GM23248 (cell line): ENCODE results near the gene SOCS4. TPM values are rescaled to one million over a fixed set of nuclear protein-coding genes. Genes with fewer than 3 reads are reported as not detected.
A peak's percentile ranks its signal among the peaks of the same experiment; 100 is the strongest.

ENCODE experiments used
- DNase-seq: peaks from one replicate; pipeline ENCODE4 v3.0.0-alpha.2; 2015
- H2AFZ ChIP-seq: fragments of 200-600 bp; sonication (generic); 2 replicates; pipeline ENCODE4 v1.6.1; 2016; ENCODE audit warnings: antibody characterized with exemption
- H3F3A ChIP-seq: fragments of 200-600 bp; sonication (generic); 2 replicates; pipeline ENCODE4 v1.6.1; 2016; ENCODE audit warnings: mild to moderate bottlenecking, antibody characterized with exemption, mixed run types; ENCODE audit not compliant: insufficient read depth
- H3K27ac ChIP-seq: fragments of 200-600 bp; sonication (generic); 2 replicates; pipeline ENCODE4 v1.5.1; 2016; ENCODE audit warnings: mild to moderate bottlenecking
- H3K27me3 ChIP-seq: fragments of 200-600 bp; sonication (generic); replicated peaks from 2 replicates; pipeline ENCODE4 v1.6.1; 2016; ENCODE audit warnings: mild to moderate bottlenecking; ENCODE audit not compliant: insufficient read depth
- H3K36me3 ChIP-seq: fragments of 200-600 bp; sonication (generic); 2 replicates; pipeline ENCODE4 v1.6.1; 2016; ENCODE audit warnings: low read depth, mild to moderate bottlenecking
- H3K4me1 ChIP-seq: fragments of 200-600 bp; sonication (generic); 2 replicates; pipeline ENCODE4 v1.6.1; 2016; ENCODE audit warnings: mild to moderate bottlenecking; ENCODE audit not compliant: insufficient read depth
- H3K4me2 ChIP-seq: fragments of 200-600 bp; sonication (generic); one replicate; pipeline ENCODE4 v1.6.1; 2016; ENCODE audit warnings: mild to moderate bottlenecking; ENCODE audit not compliant: unreplicated experiment
- H3K4me3 ChIP-seq: fragments of 200-600 bp; sonication (generic); 2 replicates; pipeline ENCODE4 v1.5.1; 2016; ENCODE audit warnings: mild to moderate bottlenecking
- H3K79me2 ChIP-seq: fragments of 200-600 bp; sonication (generic); 2 replicates; pipeline ENCODE4 v1.6.1; 2016; ENCODE audit warnings: mild to moderate bottlenecking; ENCODE audit not compliant: insufficient read depth
- H3K9ac ChIP-seq: fragments of 200-600 bp; sonication (generic); 2 replicates; pipeline ENCODE4 v1.6.1; 2016; ENCODE audit warnings: mild to moderate bottlenecking
- H3K9me2 ChIP-seq: fragments of 200-600 bp; sonication (generic); 2 replicates; pipeline ENCODE4 v1.6.1; 2016; ENCODE audit warnings: mixed run types, mild to moderate bottlenecking, moderate library complexity; ENCODE audit not compliant: insufficient read depth
- H3K9me3 ChIP-seq: fragments of 200-600 bp; sonication (generic); one replicate; pipeline ENCODE4 v1.6.1; 2017; ENCODE audit warnings: low read depth
- H4K20me1 ChIP-seq: fragments of 200-600 bp; sonication (generic); 2 replicates; pipeline ENCODE4 v1.6.0; 2016; ENCODE audit not compliant: insufficient read depth
- EZH2 ChIP-seq: fragments of 200-600 bp; sonication (generic); IDR thresholded peaks from 2 replicates; pipeline ENCODE4 v1.6.1; 2018; ENCODE audit warnings: antibody characterized with exemption, mild to moderate bottlenecking; ENCODE audit not compliant: insufficient read depth, poor library complexity, severe bottlenecking
- EZH2phosphoT487 ChIP-seq: fragments of 200-600 bp; sonication (generic); IDR thresholded peaks from 2 replicates; pipeline ENCODE4 v1.6.1; 2018; ENCODE audit warnings: antibody characterized with exemption, moderate library complexity, mild to moderate bottlenecking, low read depth; ENCODE audit not compliant: insufficient read depth
- WGBS, 2 experiments: methylation state at CpG; one replicate each; pipeline ENCODE4 v1.1.6; 2015 to 2017; ENCODE audit warnings: low lambda C conversion rate in 2 of 2, low coverage in 1 of 2; ENCODE audit errors: missing lambda C conversion rate in 2 of 2; 5-methylcytosine and 5-hydroxymethylcytosine counted together
- in situ Hi-C: fragments of 300-500 bp; cut with MboI; formaldehyde crosslinking; loops from 2 replicates; pipeline ENCODE4 v1.15.0; 2020
- polyA plus RNA-seq: library from polyadenylated mRNA; unstranded; fragments of >200 nt; fragmentation: Nextera tagmentation; extraction: Ambion mirVana; gene quantifications from 2 replicates; pipeline ENCODE4 v1.2.1, GENCODE V29; 2016
- total RNA-seq: library from RNA; depleted of rRNA; stranded (reverse); fragments of >200 nt; shearing (Covaris generic); gene quantifications from 2 replicates; pipeline ENCODE4 v1.2.3, GENCODE V29; 2014

Gene SOCS4
- total and polyA plus RNA-seq, 2 experiments from 2014 or later: 7.7 to 15.7 TPM

GRCh38 chr14:55084401-55085059 lies 57.5 kb downstream of the SOCS4 start:
- H3K27me3 ChIP-seq: no peaks in the 10 kb centered on the region
- no peak overlapping the region for H2AFZ ChIP-seq
- H3K4me1 ChIP-seq: 0 out of 2 replicates have a peak, but pooled peaks cover 6% of the 10 kb centered on the region
- no peak for TF ChIP-seq EZH2
- no peak for TF ChIP-seq EZH2phosphoT487
- H4K20me1 ChIP-seq: no peaks in the 10 kb centered on the region
- H3K36me3 ChIP-seq: no peaks in the 10 kb centered on the region
- H3K79me2 ChIP-seq: no peaks in the 10 kb centered on the region
- no peak overlapping the region for H3K27ac ChIP-seq
- no peaks in the 10 kb centered on the region for H3K9me3 ChIP-seq
- DNase-seq: no peak
- H3K4me3 ChIP-seq: no peak overlapping the region
- no peaks in the 10 kb centered on the region for H3F3A ChIP-seq
- in situ Hi-C loops: no loop called here
- no peak overlapping the region for H3K9ac ChIP-seq
- no peaks in the 10 kb centered on the region for H3K9me2 ChIP-seq
- H3K4me2 ChIP-seq: no peak overlapping the region

- H4K20me1 ChIP-seq: no peaks in the 10 kb centered on the region
- in situ Hi-C loops: no loop called here
- no peaks in the 10 kb centered on the region for H3K27me3 ChIP-seq
Observed at GRCh38 chr14:55085060-55085660, 58.1 kb downstream of the SOCS4 start.

GRCh38 chr14:55086938-55087337 lies 59.9 kb downstream of the SOCS4 start:
- H3K9me2 ChIP-seq: no peaks in the 10 kb centered on the region
- DNase-seq: no peak
- no peaks in the 10 kb centered on the region for H3K27me3 ChIP-seq
- no peaks in the 10 kb centered on the region for H3K36me3 ChIP-seq
- 80 to 86% methylated on average over 9 of the region's 9 CpGs for WGBS, 2 experiments
- no peak overlapping the region for H3K9ac ChIP-seq
- H3K4me1 ChIP-seq: peaks cover 6% of the 10 kb centered on the region; the same call in 1 of the 2 replicates
- no peak overlapping the region for H3K27ac ChIP-seq
- no peak overlapping the region for H2AFZ ChIP-seq
- H3K4me2 ChIP-seq: no peak overlapping the region
- H3F3A ChIP-seq: peaks cover 3% of the 10 kb centered on the region; the same call in 1 of the 2 replicates
- no peaks in the 10 kb centered on the region for H4K20me1 ChIP-seq
- no peaks in the 10 kb centered on the region for H3K79me2 ChIP-seq
- in situ Hi-C loops: no loop called here
- no peak for TF ChIP-seq EZH2phosphoT487
- TF ChIP-seq EZH2: no peak
- no peaks in the 10 kb centered on the region for H3K9me3 ChIP-seq
- no peak overlapping the region for H3K4me3 ChIP-seq

More at GRCh38 chr14:55085060-55085660, 58.1 kb downstream of the SOCS4 start:
- no peaks in the 10 kb centered on the region for H3K9me3 ChIP-seq
- WGBS, 2 experiments: 67 to 76% methylated on average over 4 of the region's 4 CpGs
- H2AFZ ChIP-seq: no peak overlapping the region
- no peak overlapping the region for H3K9ac ChIP-seq
- H3K36me3 ChIP-seq: no peaks in the 10 kb centered on the region
- no peaks in the 10 kb centered on the region for H3K79me2 ChIP-seq
- TF ChIP-seq EZH2phosphoT487 (no peak), EZH2 (no peak)
- H3K4me1 ChIP-seq: 0 out of 2 replicates have a peak, but pooled peaks cover 6% of the 10 kb centered on the region
- H3K4me3 ChIP-seq: no peak overlapping the region
- DNase-seq: no peak
- no peaks in the 10 kb centered on the region for H3K9me2 ChIP-seq
- H3F3A ChIP-seq: no peaks in the 10 kb centered on the region
- no peak overlapping the region for H3K27ac ChIP-seq
- H3K4me2 ChIP-seq: no peak overlapping the region

GRCh38 chr14:55088356-55088755 lies 61.3 kb downstream of the SOCS4 start:
- Histone ChIP-seq H3K4me1 (peaks cover 14% of the 10 kb centered on the region), H3K9ac (no peak overlapping the region), H3K9me3 (no peaks in the 10 kb centered on the region), H3K79me2 (no peaks in the 10 kb centered on the region), H3K27ac (0 out of 2 replicates have a peak overlapping the region, but pooled peaks have one; percentile 78), H4K20me1 (no peaks in the 10 kb centered on the region), H3K27me3 (no peaks in the 10 kb centered on the region), H3K36me3 (no peaks in the 10 kb centered on the region), H3K4me2 (no peak overlapping the region), H2AFZ (no peak overlapping the region), H3F3A (peaks cover 10% of the 10 kb centered on the region; the same call in 1 of the 2 replicates), H3K4me3 (no peak overlapping the region), H3K9me2 (no peaks in the 10 kb centered on the region)
- in situ Hi-C loops: no loop called here
- no peak for DNase-seq
- no peak for TF ChIP-seq EZH2
- TF ChIP-seq EZH2phosphoT487: no peak
